ENCODE data around the gene OLR1. TPM values are rescaled to one million over a fixed set of nuclear protein-coding genes. Genes with fewer than 3 reads are reported as not detected.

Gene OLR1
- total and polyA plus RNA-seq, 2 donors (not counting 3 experiments of a cell fraction or from before 2014, with no cell fraction given), result not detected

DNA sequence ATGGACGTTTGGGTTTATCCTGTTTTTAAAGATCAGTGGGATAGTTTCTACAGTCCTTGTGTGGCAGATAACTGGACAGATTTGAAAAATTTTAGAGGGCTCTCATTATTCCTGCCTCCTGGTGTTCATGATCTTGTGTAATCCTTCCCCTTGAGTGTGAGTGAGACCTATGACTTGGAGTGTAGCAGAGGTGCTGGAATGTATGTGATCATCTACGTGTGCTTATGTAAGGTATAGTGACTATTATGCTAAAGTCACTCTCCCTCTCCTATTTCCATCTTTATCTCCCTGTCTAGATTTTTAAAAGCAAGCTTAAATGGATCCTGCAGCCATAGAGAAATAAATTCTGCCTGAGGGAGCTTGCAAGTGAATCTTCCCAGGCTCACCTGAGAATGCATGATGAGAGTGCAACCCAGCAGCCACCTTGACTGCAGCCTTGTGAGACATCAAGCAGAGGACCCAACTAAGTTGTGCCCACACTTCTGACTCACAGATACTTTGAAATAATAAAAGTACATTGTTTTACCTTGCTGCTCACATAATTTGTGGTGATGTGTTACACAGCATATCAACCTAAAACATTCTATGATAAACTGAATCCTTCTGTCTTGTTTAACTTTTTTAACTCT lies 3.2 kb upstream of the OLR1 start:
- ChIA-PET POLR2A (no interaction called here), CTCF (interaction anchor here (1.6 kb wide), 1 partner anchor 17 kb away, joined by 4 read pairs; no protein-coding TSS in a partner anchor)
- H3K27me3 ChIP-seq (ENCODE audit: control insufficient read depth in 2 of 2, insufficient read depth in 2 of 2, low read length in 2 of 2), result peaks cover 12 to 15% of the 10 kb centered on the region in 2 experiments
- H3K4me2 ChIP-seq (ENCODE audit: insufficient read depth, low read length), result no peak overlapping the region
- H3K27ac ChIP-seq (ENCODE audit: insufficient read depth, low read depth, low read length), result no peak overlapping the region
- no peaks in the 10 kb centered on the region for H3K9me3 ChIP-seq (replicated peaks; ENCODE audit: control insufficient read depth, insufficient read depth, low read length)
- no TSS peak for BruUV-seq (replicated peaks)
- no peak overlapping the region for H3K9ac ChIP-seq (replicated peaks; ENCODE audit: extremely low read depth, insufficient read depth, low read length)
- no peak overlapping the region for H3K4me3 ChIP-seq (replicated peaks in 1 of 3; ENCODE audit: insufficient read depth in 1 of 3, low read depth in 1 of 3, low read length in 3 of 3)
- no peaks in the 10 kb centered on the region for H3K4me1 ChIP-seq (ENCODE audit: control insufficient read depth, extremely low read depth, insufficient read depth, low read length)
- H3K9me1 ChIP-seq (replicated peaks; ENCODE audit: control insufficient read depth, extremely low read depth, insufficient read depth, low read length), result no peaks in the 10 kb centered on the region
- no peaks in the 10 kb centered on the region for H4K20me1 ChIP-seq (replicated peaks; ENCODE audit: control insufficient read depth, extremely low read depth, insufficient read depth, low read length)
- TF ChIP-seq EZH2 (IDR thresholded peaks at IDR 0.05; ENCODE audit: borderline replicate concordance, low read depth, low read length, severe bottlenecking), result no peak
- TF ChIP-seq POLR2A (IDR thresholded peaks at IDR 0.05; ENCODE audit: low read depth, low read length), result no peak
- dilution Hi-C loops (cut with MboI; ENCODE audit: extremely low pct_ligation_motif_present, low sequenced_read_pairs) (no loop called here), intact Hi-C loops (cut with micrococcal nuclease) (no loop called here)
- DNase-seq (ENCODE audit: low read depth, low spot score) (no peak), FAIRE-seq (no peak)
- H2AFZ ChIP-seq (ENCODE audit: low read depth, low read length), result no peak overlapping the region
- no peaks in the 10 kb centered on the region for H3K79me2 ChIP-seq (ENCODE audit: control insufficient read depth, insufficient read depth, low read length)
- H3K36me3 ChIP-seq (ENCODE audit: control insufficient read depth in 2 of 2, extremely low read depth in 1 of 2, insufficient read depth in 2 of 2, low read length in 2 of 2), result no peaks in the 10 kb centered on the region

DNA sequence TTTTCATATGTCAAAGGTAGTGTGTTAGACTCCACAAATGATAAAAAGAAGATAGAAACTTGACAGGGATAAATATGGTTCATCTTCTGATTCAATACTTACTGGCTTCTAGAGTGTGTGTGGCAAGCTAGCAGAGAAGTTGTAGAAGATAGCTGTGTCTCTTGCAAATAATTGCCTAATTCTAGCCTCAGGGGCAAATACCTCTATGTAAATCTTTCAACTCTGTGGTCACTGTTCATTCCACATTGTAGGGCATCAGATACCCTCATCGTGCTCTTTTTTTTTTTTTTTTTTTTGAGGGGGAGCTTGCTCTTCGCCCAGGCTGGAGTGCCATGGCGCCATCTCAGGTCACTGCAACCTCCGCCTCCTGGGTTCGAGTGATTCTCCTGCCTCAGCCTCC lies 1.7 kb downstream of the OLR1 start:
- no peaks in the 10 kb centered on the region for H3K4me1 ChIP-seq (ENCODE audit: control insufficient read depth, extremely low read depth, insufficient read depth, low read length)
- H3K9ac ChIP-seq (replicated peaks; ENCODE audit: extremely low read depth, insufficient read depth, low read length), result no peak overlapping the region
- DNase-seq (ENCODE audit: low read depth, low spot score) (no peak), FAIRE-seq (no peak)
- no peaks in the 10 kb centered on the region for H3K36me3 ChIP-seq (ENCODE audit: control insufficient read depth in 2 of 2, extremely low read depth in 1 of 2, insufficient read depth in 2 of 2, low read length in 2 of 2)
- H3K9me1 ChIP-seq (replicated peaks; ENCODE audit: control insufficient read depth, extremely low read depth, insufficient read depth, low read length), result no peaks in the 10 kb centered on the region
- H3K4me2 ChIP-seq (ENCODE audit: insufficient read depth, low read length), result no peak overlapping the region
- BruUV-seq (replicated peaks), result no TSS peak
- no peak overlapping the region for H3K27ac ChIP-seq (ENCODE audit: insufficient read depth, low read depth, low read length)
- H3K27me3 ChIP-seq (ENCODE audit: control insufficient read depth in 2 of 2, insufficient read depth in 2 of 2, low read length in 2 of 2), result peaks cover 2 to 4% of the 10 kb centered on the region in 2 experiments
- POLR2A ChIA-PET, result interaction anchor here (0.6 to 0.7 kb wide), 2 partner anchors 31 to 1188 kb away, joined by 3 to 10 read pairs; no protein-coding TSS in a partner anchor
- TF ChIP-seq, protein P1, sequence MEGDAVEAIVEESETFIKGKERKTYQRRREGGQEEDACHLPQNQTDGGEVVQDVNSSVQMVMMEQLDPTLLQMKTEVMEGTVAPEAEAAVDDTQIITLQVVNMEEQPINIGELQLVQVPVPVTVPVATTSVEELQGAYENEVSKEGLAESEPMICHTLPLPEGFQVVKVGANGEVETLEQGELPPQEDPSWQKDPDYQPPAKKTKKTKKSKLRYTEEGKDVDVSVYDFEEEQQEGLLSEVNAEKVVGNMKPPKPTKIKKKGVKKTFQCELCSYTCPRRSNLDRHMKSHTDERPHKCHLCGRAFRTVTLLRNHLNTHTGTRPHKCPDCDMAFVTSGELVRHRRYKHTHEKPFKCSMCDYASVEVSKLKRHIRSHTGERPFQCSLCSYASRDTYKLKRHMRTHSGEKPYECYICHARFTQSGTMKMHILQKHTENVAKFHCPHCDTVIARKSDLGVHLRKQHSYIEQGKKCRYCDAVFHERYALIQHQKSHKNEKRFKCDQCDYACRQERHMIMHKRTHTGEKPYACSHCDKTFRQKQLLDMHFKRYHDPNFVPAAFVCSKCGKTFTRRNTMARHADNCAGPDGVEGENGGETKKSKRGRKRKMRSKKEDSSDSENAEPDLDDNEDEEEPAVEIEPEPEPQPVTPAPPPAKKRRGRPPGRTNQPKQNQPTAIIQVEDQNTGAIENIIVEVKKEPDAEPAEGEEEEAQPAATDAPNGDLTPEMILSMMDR (IDR thresholded peaks at IDR 0.05; ENCODE audit: extremely low read depth in 1 of 2, insufficient read depth in 1 of 2, low read depth in 1 of 2, low read length in 2 of 2), result no peak
- TF ChIP-seq EZH2 (IDR thresholded peaks at IDR 0.05; ENCODE audit: borderline replicate concordance, low read depth, low read length, severe bottlenecking), result no peak
- TF ChIP-seq MYC (IDR thresholded peaks at IDR 0.05; ENCODE audit: low read depth, low read length), result no peak
- TF ChIP-seq, protein P2, sequence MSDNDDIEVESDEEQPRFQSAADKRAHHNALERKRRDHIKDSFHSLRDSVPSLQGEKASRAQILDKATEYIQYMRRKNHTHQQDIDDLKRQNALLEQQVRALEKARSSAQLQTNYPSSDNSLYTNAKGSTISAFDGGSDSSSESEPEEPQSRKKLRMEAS (IDR thresholded peaks at IDR 0.05; ENCODE audit: insufficient read depth, insufficient read length), result no peak
- TF ChIP-seq FOS (IDR thresholded peaks at IDR 0.05; ENCODE audit: borderline replicate concordance, insufficient read depth, low read length), result no peak
- TF ChIP-seq JUN (IDR thresholded peaks at IDR 0.05; ENCODE audit: borderline replicate concordance, insufficient read depth, insufficient read length, low read depth), result no peak
- TF ChIP-seq GATA2 (IDR thresholded peaks at IDR 0.05; ENCODE audit: insufficient read depth, insufficient read length, low read depth, low read length), result no peak
- no peak for TF ChIP-seq POLR2A (IDR thresholded peaks at IDR 0.05; ENCODE audit: low read depth, low read length)
- no peak for TF ChIP-seq POLR2AphosphoS5 (IDR thresholded peaks at IDR 0.05; ENCODE audit: insufficient read depth, low read depth, low read length)
- H4K20me1 ChIP-seq (replicated peaks; ENCODE audit: control insufficient read depth, extremely low read depth, insufficient read depth, low read length), result no peaks in the 10 kb centered on the region
- H3K9me3 ChIP-seq (replicated peaks; ENCODE audit: control insufficient read depth, insufficient read depth, low read length), result no peaks in the 10 kb centered on the region
- dilution Hi-C loops (cut with MboI; ENCODE audit: extremely low pct_ligation_motif_present, low sequenced_read_pairs), result no loop called here
- no peak overlapping the region for H3K4me3 ChIP-seq (replicated peaks in 1 of 3; ENCODE audit: insufficient read depth in 1 of 3, low read depth in 1 of 3, low read length in 3 of 3)
- intact Hi-C loops (cut with micrococcal nuclease), result no loop called here
- no peaks in the 10 kb centered on the region for H3K79me2 ChIP-seq (ENCODE audit: control insufficient read depth, insufficient read depth, low read length)
- H2AFZ ChIP-seq (ENCODE audit: low read depth, low read length), result no peak overlapping the region
- CTCF ChIA-PET, result interaction anchor here (1.2 to 1.8 kb wide), 3 partner anchors 17 to 356 kb away, joined by 3 to 8 read pairs (median 4); no protein-coding TSS in a partner anchor

Data from endothelial cell of umbilical vein (primary cell).